ENCODE results near the gene HS3ST1.
"Not testable (repeated sequence)": the region's sequence is repeated elsewhere in the genome, so short reads cannot be mapped to it uniquely, and the experiment has no call there.

HS3ST1 gene

GRCh38 chr4:11399461-11399971 is 29.2 kb downstream of the HS3ST1 start:
- DNase-seq (ENCODE audit: low spot score), result no peak

GRCh38 chr4:11397819-11398610 is 30.7 kb downstream of the HS3ST1 start:
- no peak for DNase-seq (ENCODE audit: low spot score)

- peak; percentile 38 for DNase-seq (ENCODE audit: low spot score)
These were observed 31.5 kb downstream of the HS3ST1 start for GRCh38 chr4:11397146-11397545.

DNA sequence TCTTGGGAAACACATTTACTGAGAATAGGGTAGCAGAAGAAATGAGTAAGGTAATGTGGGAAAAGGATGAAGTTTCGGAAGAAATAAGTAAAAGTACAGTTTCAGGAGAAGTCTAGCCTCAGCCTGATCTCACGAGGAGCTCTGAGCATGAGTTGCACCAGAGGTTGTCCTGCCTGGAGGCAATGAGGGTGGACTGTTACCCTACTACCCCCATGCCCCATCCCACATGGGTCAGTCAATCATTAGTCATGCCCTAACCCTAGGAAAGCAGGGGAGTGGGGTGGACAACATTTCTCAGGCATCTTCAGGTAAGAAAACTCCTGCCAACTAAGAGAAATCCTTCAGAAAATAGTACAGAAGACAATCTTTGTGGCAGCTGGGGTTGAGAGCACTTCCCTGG is 35.1 kb downstream of the HS3ST1 start:
- no peak for DNase-seq (ENCODE audit: low spot score)

- DNase-seq (ENCODE audit: low spot score), result not testable (repeated sequence)
These were observed 44.6 kb downstream of the HS3ST1 start for GRCh38 chr4:11384072-11384471.

DNA sequence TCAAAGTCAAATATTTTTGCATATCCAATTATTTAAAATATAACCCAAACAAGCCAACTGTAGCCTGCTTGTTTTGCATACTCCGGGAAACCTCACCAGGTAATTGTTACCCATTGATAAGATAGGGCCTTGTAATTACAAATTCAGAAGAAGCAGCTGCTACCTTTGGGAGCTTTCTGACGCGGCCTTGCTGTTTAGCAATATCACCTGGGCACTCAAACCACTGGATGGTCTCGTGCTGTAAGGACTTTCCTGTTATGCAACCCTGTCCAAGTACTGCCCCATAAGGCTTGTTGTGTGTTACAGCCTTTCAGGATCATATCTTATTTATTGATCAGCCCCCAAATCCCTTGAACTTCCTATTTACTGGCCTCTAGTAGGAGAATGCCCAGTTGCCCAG is 52.1 kb downstream of the HS3ST1 start:
- DNase-seq (ENCODE audit: low spot score), result no peak

GRCh38 chr4:11376146-11376545 is 52.5 kb downstream of the HS3ST1 start:
- no peak for DNase-seq (ENCODE audit: low spot score)

- DNase-seq (ENCODE audit: low spot score), result no peak
These were observed 60.0 kb downstream of the HS3ST1 start for GRCh38 chr4:11368701-11369115.

DNA sequence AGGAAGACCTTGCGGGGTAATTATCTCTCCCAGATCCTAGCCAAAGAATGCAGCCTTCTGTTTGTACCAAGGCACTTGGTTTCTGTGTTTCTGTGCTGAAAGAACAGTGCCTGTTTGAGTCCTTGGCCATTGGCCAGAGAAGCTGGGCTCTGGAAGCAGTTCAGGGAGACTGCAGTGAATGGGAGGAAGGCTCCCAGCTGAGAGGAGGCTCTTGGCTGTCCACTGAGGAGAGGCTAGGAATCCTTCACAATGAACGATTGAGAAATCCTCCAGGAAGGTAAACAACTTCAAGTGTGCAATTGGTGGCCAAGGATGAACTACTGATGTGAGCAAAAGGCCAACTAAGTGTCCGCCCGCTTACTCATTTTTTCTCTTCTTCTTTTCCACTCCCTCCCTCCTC is 61.3 kb downstream of the HS3ST1 start:
- no peak for DNase-seq (ENCODE audit: low spot score)

DNA sequence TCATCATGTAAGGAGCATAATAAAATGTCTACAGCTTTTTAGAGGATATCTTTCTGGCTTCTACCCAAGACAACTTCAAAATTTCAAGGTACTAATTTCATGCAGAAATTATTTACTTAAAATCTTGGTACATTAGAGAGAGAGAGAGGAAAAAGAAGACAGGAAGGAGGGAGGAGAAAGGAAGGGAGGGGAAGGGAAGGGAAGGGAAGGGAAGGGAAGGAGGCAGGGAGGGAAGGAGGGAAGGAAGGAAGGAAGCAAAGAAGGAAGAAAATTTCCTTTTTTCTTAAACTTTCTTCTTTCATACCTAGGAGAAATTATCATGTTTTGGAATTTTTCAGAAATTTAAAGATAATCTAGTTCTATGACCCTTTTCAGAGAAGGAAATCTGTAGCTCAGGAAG is 61.8 kb downstream of the HS3ST1 start:
- DNase-seq (ENCODE audit: low spot score), result no peak

DNA sequence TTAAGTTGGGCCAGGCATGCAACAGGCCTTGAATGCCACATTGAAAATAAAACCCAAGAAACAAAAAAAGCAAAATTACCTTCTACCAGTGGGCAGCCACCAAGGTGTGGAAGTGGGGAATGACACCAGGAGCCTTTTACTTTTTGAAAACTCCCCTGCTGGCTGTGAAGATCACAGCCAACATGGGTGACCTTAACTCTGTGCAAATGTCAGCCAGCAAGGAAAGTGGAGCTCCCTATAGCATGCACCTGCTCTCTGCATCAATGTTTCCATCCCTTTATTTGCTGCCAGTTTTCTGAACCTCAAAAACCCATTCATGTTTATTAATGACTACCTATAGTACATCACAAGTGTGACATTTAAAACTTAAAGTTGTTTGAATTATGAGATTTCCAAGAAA is 63.7 kb downstream of the HS3ST1 start:
- no peak for DNase-seq (ENCODE audit: low spot score)

GRCh38 chr4:11359591-11359990 is 69.1 kb downstream of the HS3ST1 start:
- DNase-seq (ENCODE audit: low spot score), result no peak

- DNase-seq (ENCODE audit: low spot score), result no peak
These were observed 73.5 kb downstream of the HS3ST1 start for GRCh38 chr4:11355226-11355625.

GRCh38 chr4:11354531-11354930 is 74.2 kb downstream of the HS3ST1 start:
- DNase-seq (ENCODE audit: low spot score), result no peak

- DNase-seq (ENCODE audit: low spot score), result no peak
These were observed 80.1 kb downstream of the HS3ST1 start for GRCh38 chr4:11348449-11349088.

DNA sequence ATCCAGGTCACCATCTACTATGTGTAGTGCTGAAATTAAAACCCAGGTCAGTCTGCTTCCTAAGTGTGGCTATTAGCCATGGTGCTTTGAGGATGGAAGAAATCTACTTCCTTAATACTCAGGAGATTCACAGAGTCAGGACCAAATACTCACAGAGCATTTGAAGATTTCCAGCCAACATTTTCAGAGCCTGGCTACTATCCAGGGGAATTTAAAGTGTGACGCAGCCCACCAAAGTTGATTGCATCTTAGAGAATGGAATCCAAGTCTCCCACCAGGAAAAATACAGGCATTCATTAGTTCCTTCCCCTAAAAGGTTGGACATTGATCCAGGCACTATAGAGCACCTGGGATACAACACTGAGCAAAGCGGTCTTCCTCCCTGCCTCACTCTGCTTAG is 83.8 kb downstream of the HS3ST1 start:
- DNase-seq (ENCODE audit: low spot score), result no peak

DNA sequence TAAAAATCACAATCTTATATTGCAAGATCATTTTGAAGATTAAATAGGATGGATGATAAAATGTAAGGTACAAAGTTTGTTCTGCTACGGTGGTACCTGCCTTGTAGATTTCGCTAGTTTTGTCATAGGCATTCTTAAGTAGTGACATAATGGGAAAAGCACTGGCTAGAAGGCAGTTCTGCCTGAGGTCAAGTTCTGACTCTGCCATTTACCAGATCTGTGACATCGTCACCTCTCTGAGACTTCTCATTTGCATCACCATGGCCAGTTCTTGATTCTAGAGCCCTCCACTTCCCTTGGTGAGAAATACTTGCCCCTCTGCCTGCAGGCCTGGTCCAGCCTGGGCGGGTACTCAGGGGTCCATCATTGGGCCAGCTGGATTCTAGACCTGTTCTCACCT is 85.2 kb downstream of the HS3ST1 start:
- no peak for DNase-seq (ENCODE audit: low spot score)
